Upper lobe of left lung (tissue), 4 donors: Measurements from ENCODE around the gene AMBP.
"Not testable (repeated sequence)": the region's sequence is repeated elsewhere in the genome, so short reads cannot be mapped to it uniquely, and the experiment has no call there.

Source experiments
- CTCF ChIP-seq, 6 experiments: fragments of 450-650 bp in 4 of 6; fragments of 200-600 bp in 2 of 6; sonication (generic) in 2 of 6; IDR thresholded peaks; one replicate each; pipeline ENCODE4 v1.5.1; 2016 to 2019; ENCODE audit warnings: antibody characterized with exemption in 6 of 6
- EP300 ChIP-seq, 4 donors: sonication (generic); formaldehyde crosslinking; IDR thresholded peaks; one replicate each; pipeline ENCODE4 v1.5.1; 2017; ENCODE audit warnings: antibody characterized with exemption in 4 of 4, control low read depth in 2 of 4

DNA sequence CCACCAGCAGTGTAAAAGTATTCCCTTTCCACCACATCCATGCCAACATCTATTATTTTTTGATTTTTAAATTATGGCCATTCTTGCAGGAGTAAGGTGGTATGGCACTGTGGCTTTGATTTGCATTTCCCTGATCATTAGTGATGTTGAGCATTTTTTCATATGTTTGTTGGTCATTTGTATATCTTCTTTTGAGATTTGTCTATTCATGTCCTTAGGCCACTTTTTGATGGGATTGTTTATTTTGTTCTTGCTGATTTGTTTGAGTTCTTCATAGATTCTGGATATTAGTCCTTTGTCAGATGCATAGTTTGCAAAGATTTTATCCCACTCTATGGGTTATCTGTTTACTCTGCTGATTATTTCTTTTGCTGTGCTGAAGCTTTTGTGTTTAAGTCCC lies 34.4 kb downstream of the AMBP start:
- not testable (repeated sequence) for TF ChIP-seq CTCF, EP300 (IDR thresholded peaks at IDR 0.05)
